CD4-positive, alpha-beta T cell (primary cell): ENCODE results near the gene SP7. TPM values are rescaled to one million over a fixed set of nuclear protein-coding genes. Genes with fewer than 3 reads are reported as not detected.
A peak's percentile ranks its signal among the peaks of the same experiment; 100 is the strongest.
"Not testable (repeated sequence)": the region's sequence is repeated elsewhere in the genome, so short reads cannot be mapped to it uniquely, and the experiment has no call there.

ENCODE experiments used
- ATAC-seq: fragments of 200-7000 bp; cut with Tn5 transposase; one replicate; pipeline ENCODE4 v1.10.0; 2022; ENCODE audit warnings: mild to moderate bottlenecking; ENCODE audit not compliant: poor library complexity
- CTCF ChIA-PET: fragments of 350-600 bp; sonication (Branson Sonifier 250); formaldehyde crosslinking; loops from one replicate; lab custom pipeline; 2021; ENCODE audit warnings: antibody characterized with exemption, inconsistent platforms; lab: Charles Lee
- POLR2A ChIA-PET: fragments of 350-600 bp; sonication (Branson Sonifier 250); formaldehyde crosslinking; loops from one replicate; lab custom pipeline; 2021; ENCODE audit warnings: antibody characterized with exemption, inconsistent platforms; lab: Charles Lee
- DNase-seq, 14 experiments: peaks; one replicate each; pipeline ENCODE4 v3.0.0-alpha.2; 2013 to 2020; ENCODE audit warnings: mixed read lengths in 2 of 14
- H3K27ac ChIP-seq, 2 donors: one replicate each; pipeline versions ENCODE4 v1.5.1 to v1.7.0; 2013; ENCODE audit warnings: low read length in 2 of 2, low read depth in 1 of 2, mild to moderate bottlenecking in 1 of 2
- H3K27me3 ChIP-seq, 2 experiments: 1 replicate in 1 of 2; 2 replicates in 1 of 2; pipeline versions ENCODE4 v1.6.1 to v1.7.0; 2013; ENCODE audit warnings: low read length in 2 of 2, control low read depth in 1 of 2, mild to moderate bottlenecking in 1 of 2, moderate library complexity in 1 of 2; ENCODE audit not compliant: insufficient read depth in 2 of 2, control insufficient read depth in 1 of 2
- H3K36me3 ChIP-seq: one replicate; pipeline ENCODE4 v1.6.1; 2013; ENCODE audit warnings: low read length, control low read depth; ENCODE audit not compliant: insufficient read depth
- H3K4me1 ChIP-seq: one replicate; pipeline ENCODE4 v1.6.1; 2013; ENCODE audit warnings: low read length, control low read depth; ENCODE audit not compliant: insufficient read depth
- H3K4me3 ChIP-seq: one replicate; pipeline ENCODE4 v1.5.1; 2013; ENCODE audit warnings: mild to moderate bottlenecking, low read length, moderate library complexity
- H3K9me3 ChIP-seq, 2 experiments: 1 replicate in 1 of 2; 2 replicates in 1 of 2; pipeline versions ENCODE4 v1.6.1 to v1.7.0; 2013; ENCODE audit warnings: low read length in 2 of 2, mild to moderate bottlenecking in 2 of 2, control low read depth in 1 of 2, moderate library complexity in 1 of 2; ENCODE audit not compliant: control insufficient read depth in 1 of 2, insufficient read depth in 1 of 2
- H3K27ac Mint-ChIP-seq: one replicate; pipeline ENCODE4 v1.8.0; 2020; ENCODE audit warnings: mixed read lengths
- H3K27me3 Mint-ChIP-seq: one replicate; pipeline ENCODE4 v1.8.0; 2021; ENCODE audit warnings: mixed read lengths
- H3K36me3 Mint-ChIP-seq: one replicate; pipeline ENCODE4 v1.8.0; 2021; ENCODE audit warnings: low read depth, mixed read lengths
- H3K4me1 Mint-ChIP-seq: one replicate; pipeline ENCODE4 v1.8.0; 2021; ENCODE audit warnings: low read depth, mixed read lengths
- H3K4me3 Mint-ChIP-seq: one replicate; pipeline ENCODE4 v1.8.0; 2020; ENCODE audit warnings: mild to moderate bottlenecking, mixed read lengths
- H3K9me3 Mint-ChIP-seq: one replicate; pipeline ENCODE4 v1.8.0; 2020; ENCODE audit warnings: mixed read lengths
- intact Hi-C, 2 experiments: fragments of 100-400 bp; cut with DNase I in 1 of 2; cut with micrococcal nuclease in 1 of 2; formaldehyde crosslinking; loops; one replicate each; pipeline versions ENCODE4 v1.15.1 to v1.9.0; 2023 to 2025; cut with DNase I, micrococcal nuclease
- total RNA-seq, 174 experiments: library from RNA in 2 of 174; stranded (reverse) in 2 of 174; gene quantifications; one replicate each; pipeline ENCODE4 v1.2.3 and lab custom pipeline; 2021 to 2026
- TF ChIP-seq, protein P1 (sequence below): fragments of 200-600 bp; IDR thresholded peaks from one replicate; pipeline ENCODE4 v1.8.0; 2022; ENCODE audit warnings: antibody characterized with exemption, mild to moderate bottlenecking

Gene SP7
- total RNA-seq, 2 experiments from 2014 or later: 0.14 TPM; not detected in 1

- Mint-ChIP-seq H3K27ac (peak overlapping the region; percentile 97), H3K36me3 (peaks cover 75% of the 10 kb centered on the region), H3K27me3 (no peaks in the 10 kb centered on the region), H3K4me1 (peaks cover 77% of the 10 kb centered on the region), H3K4me3 (peak overlapping the region; percentile 99), H3K9me3 (no peaks in the 10 kb centered on the region)
- Histone ChIP-seq H3K4me3 (no peak overlapping the region), H3K27me3 (no peaks in the 10 kb centered on the region), H3K4me1 (peaks cover 62% of the 10 kb centered on the region), H3K36me3 (peaks cover 25% of the 10 kb centered on the region), H3K9me3 (no peaks in the 10 kb centered on the region), H3K27ac (no peak overlapping the region)
- intact Hi-C loops: loop anchor here in 1 of 2 experiments (5.0 kb wide), 1 partner anchor 291 kb away; the partner anchor contains the start of gene EIF4B
- POLR2A ChIA-PET: interaction anchor here (1.6 to 8.4 kb wide), 5 partner anchors 23 to 203 kb away, joined by 4 to 109 read pairs (median 9); partner anchors contain the start of genes AAAS, CSAD, SP1 and TARBP2
- CTCF ChIA-PET: interaction anchor here (1.0 to 4.6 kb wide), 5 partner anchors 24 to 117 kb away, joined by 3 to 43 read pairs (median 8); partner anchors contain the start of genes AAAS, CSAD and ZNF740
- DNase-seq (peak in 2 of 14 experiments; percentile 35 to 37), ATAC-seq (no peak)
- TF ChIP-seq, protein P1, sequence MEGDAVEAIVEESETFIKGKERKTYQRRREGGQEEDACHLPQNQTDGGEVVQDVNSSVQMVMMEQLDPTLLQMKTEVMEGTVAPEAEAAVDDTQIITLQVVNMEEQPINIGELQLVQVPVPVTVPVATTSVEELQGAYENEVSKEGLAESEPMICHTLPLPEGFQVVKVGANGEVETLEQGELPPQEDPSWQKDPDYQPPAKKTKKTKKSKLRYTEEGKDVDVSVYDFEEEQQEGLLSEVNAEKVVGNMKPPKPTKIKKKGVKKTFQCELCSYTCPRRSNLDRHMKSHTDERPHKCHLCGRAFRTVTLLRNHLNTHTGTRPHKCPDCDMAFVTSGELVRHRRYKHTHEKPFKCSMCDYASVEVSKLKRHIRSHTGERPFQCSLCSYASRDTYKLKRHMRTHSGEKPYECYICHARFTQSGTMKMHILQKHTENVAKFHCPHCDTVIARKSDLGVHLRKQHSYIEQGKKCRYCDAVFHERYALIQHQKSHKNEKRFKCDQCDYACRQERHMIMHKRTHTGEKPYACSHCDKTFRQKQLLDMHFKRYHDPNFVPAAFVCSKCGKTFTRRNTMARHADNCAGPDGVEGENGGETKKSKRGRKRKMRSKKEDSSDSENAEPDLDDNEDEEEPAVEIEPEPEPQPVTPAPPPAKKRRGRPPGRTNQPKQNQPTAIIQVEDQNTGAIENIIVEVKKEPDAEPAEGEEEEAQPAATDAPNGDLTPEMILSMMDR: no peak
Measured at GRCh38 chr12:53298164-53298563, 38.0 kb downstream of the SP7 start.

- not testable (repeated sequence) for H3K27me3 Mint-ChIP-seq, H3K27ac ChIP-seq, DNase-seq, H3K9me3 ChIP-seq, H3K27me3 ChIP-seq, ATAC-seq, H3K4me3 ChIP-seq, H3K9me3 Mint-ChIP-seq
- ChIA-PET POLR2A (interaction anchor here (0.6 to 8.4 kb wide), 6 partner anchors 24 to 204 kb away, joined by 3 to 109 read pairs (median 6); partner anchors contain the start of genes AAAS, CSAD, TARBP2 and ZNF740), CTCF (interaction anchor here (3.3 kb wide), 1 partner anchor 24 kb away, joined by 31 read pairs; the partner anchor contains the start of gene AAAS)
- peaks cover 67% of the 10 kb centered on the region for H3K4me1 Mint-ChIP-seq
- Histone ChIP-seq H3K36me3 (peaks cover 16% of the 10 kb centered on the region), H3K4me1 (peaks cover 55% of the 10 kb centered on the region)
- H3K36me3 Mint-ChIP-seq: peaks cover 64% of the 10 kb centered on the region
- intact Hi-C loops: loop anchor here in 1 of 2 experiments (5.0 kb wide), 1 partner anchor 290 kb away; the partner anchor contains the start of gene EIF4B
- H3K4me3 Mint-ChIP-seq: peak overlapping the region; percentile 99
- H3K27ac Mint-ChIP-seq: peak overlapping the region; percentile 97
Measured at GRCh38 chr12:53297106-53297505, 39.0 kb downstream of the SP7 start.

DNA sequence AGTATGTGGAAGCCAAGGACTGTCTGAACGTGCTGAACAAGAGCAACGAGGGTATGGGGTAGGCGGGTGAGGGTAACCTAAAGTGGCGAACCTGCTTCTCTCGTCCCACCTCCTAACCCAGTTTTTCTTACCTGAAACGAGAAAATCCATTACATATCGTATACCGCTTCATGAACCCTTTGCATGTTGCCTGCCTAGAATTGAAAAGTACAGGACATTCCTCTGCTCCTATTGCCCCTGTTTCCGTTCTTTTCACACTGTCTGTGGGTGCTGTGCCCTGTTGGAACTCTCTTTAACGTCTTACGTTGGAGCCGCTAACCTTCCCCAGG lies 40.3 kb downstream of the SP7 start:
- Histone ChIP-seq H3K27ac (peak overlapping the region; percentile 69 to 71), H3K36me3 (peaks cover 16% of the 10 kb centered on the region), H3K4me1 (peaks cover 44% of the 10 kb centered on the region), H3K4me3 (peak overlapping the region; percentile 69), H3K27me3 (no peaks in the 10 kb centered on the region), H3K9me3 (no peaks in the 10 kb centered on the region)
- Mint-ChIP-seq H3K4me1 (peaks cover 56% of the 10 kb centered on the region), H3K4me3 (peak overlapping the region; percentile 99), H3K27ac (peak overlapping the region; percentile 97), H3K36me3 (peaks cover 53% of the 10 kb centered on the region), H3K27me3 (no peaks in the 10 kb centered on the region), H3K9me3 (no peaks in the 10 kb centered on the region)
- ChIA-PET CTCF (interaction anchor here (0.8 to 3.3 kb wide), 9 partner anchors 26 to 380 kb away, joined by 3 to 31 read pairs (median 4); partner anchors contain the start of genes AAAS, ATP5MC2 and ESPL1), POLR2A (interaction anchor here (0.7 to 8.4 kb wide), 31 partner anchors 15 to 985 kb away, joined by 3 to 109 read pairs (median 6); partner anchors contain the start of genes AAAS, CSAD, EIF4B and HNRNPA1)
- intact Hi-C loops: loop anchor here (1.0 to 5.0 kb wide), 4 partner anchors 83 to 289 kb away; partner anchors contain the start of genes EIF4B (in 1 of the 2) and TARBP2 (in 1 of the 2)
- DNase-seq: no peak
- peak; percentile 7 for ATAC-seq
- TF ChIP-seq, protein P1: no peak
